ENCODE data around the gene EGLN3.
A peak's percentile ranks its signal among the peaks of the same experiment; 100 is the strongest.

EGLN3 gene

GRCh38 chr14:33938131-33938949 is 12.5 kb downstream of the EGLN3 start:
- no peak; the same call in 2 of the 3 replicates for ATAC-seq
- TF ChIP-seq CSRNP3 (CRISPR knock-in tag; IDR thresholded peaks at IDR 0.05): no peak
- TF ChIP-seq TSHZ2 (CRISPR knock-in tag; IDR thresholded peaks at IDR 0.05): peak; percentile 38; the same call in 1 of the 2 replicates
- TF ChIP-seq ZFP3 (CRISPR knock-in tag; IDR thresholded peaks at IDR 0.05): peak; percentile 14; the same call in 1 of the 2 replicates

GRCh38 chr14:33936391-33936790 is 14.5 kb downstream of the EGLN3 start:
- ATAC-seq: no peak
- no peak for TF ChIP-seq OSR1 (CRISPR knock-in tag; IDR thresholded peaks at IDR 0.05)
- no peak for TF ChIP-seq ZFP30 (CRISPR knock-in tag; IDR thresholded peaks at IDR 0.05)
- no peak for TF ChIP-seq RARB (CRISPR knock-in tag; IDR thresholded peaks at IDR 0.05)

GRCh38 chr14:33934938-33935337 is 15.9 kb downstream of the EGLN3 start:
- TF ChIP-seq PPARA (CRISPR knock-in tag; IDR thresholded peaks at IDR 0.05; ENCODE audit: borderline replicate concordance) (no peak), CSDC2 (CRISPR knock-in tag; IDR thresholded peaks at IDR 0.05) (no peak)
- ATAC-seq: no peak

GRCh38 chr14:33934043-33934750 is 16.7 kb downstream of the EGLN3 start:
- no peak for TF ChIP-seq ZC3H10 (CRISPR knock-in tag; IDR thresholded peaks at IDR 0.05)
- TF ChIP-seq CSRNP3 (CRISPR knock-in tag; IDR thresholded peaks at IDR 0.05): no peak
- TF ChIP-seq RARB (CRISPR knock-in tag; IDR thresholded peaks at IDR 0.05): no peak
- no peak for TF ChIP-seq ZNF70 (CRISPR knock-in tag; IDR thresholded peaks at IDR 0.05)
- no peak for TF ChIP-seq ISL1 (CRISPR knock-in tag; IDR thresholded peaks at IDR 0.05)
- no peak for TF ChIP-seq OSR1 (CRISPR knock-in tag; IDR thresholded peaks at IDR 0.05)
- TF ChIP-seq ZNF8 (CRISPR knock-in tag; IDR thresholded peaks at IDR 0.05): no peak
- TF ChIP-seq GLIS3 (CRISPR knock-in tag; IDR thresholded peaks at IDR 0.05): no peak
- no peak for TF ChIP-seq ZFP3 (CRISPR knock-in tag; IDR thresholded peaks at IDR 0.05)
- TF ChIP-seq CREB5 (CRISPR knock-in tag; IDR thresholded peaks at IDR 0.05; ENCODE audit: low read depth): no peak
- TF ChIP-seq SNAI2 (CRISPR knock-in tag; IDR thresholded peaks at IDR 0.05): no peak
- TF ChIP-seq BACH2 (CRISPR knock-in tag; IDR thresholded peaks at IDR 0.05; ENCODE audit: borderline replicate concordance): no peak
- TF ChIP-seq PPARA (CRISPR knock-in tag; IDR thresholded peaks at IDR 0.05; ENCODE audit: borderline replicate concordance): no peak
- no peak for TF ChIP-seq PATZ1 (CRISPR knock-in tag; IDR thresholded peaks at IDR 0.05; ENCODE audit: borderline replicate concordance)
- TF ChIP-seq POU6F1 (CRISPR knock-in tag; IDR thresholded peaks at IDR 0.05; ENCODE audit: borderline replicate concordance, low read depth): no peak
- TF ChIP-seq TCF4 (CRISPR knock-in tag; IDR thresholded peaks at IDR 0.05; ENCODE audit: borderline replicate concordance): no peak
- no peak for ATAC-seq
